HT-29 (cell line): ENCODE measurements around the gene PCDHGA5. TPM values are rescaled to one million over a fixed set of nuclear protein-coding genes. Genes with fewer than 3 reads are reported as not detected.
"Not testable (repeated sequence)": the region's sequence is repeated elsewhere in the genome, so short reads cannot be mapped to it uniquely, and the experiment has no call there.

Experiments
- DNase-seq: peaks from one replicate; pipeline ENCODE4 v3.0.0-alpha.2; 2015; ENCODE audit warnings: low spot score
- total RNA-seq: library from RNA; depleted of rRNA; stranded (reverse); fragments of >200 nt; shearing (Covaris generic); gene quantifications from 2 replicates; pipeline ENCODE4 v1.2.3, GENCODE V29; 2014

PCDHGA5 gene
- total RNA-seq, 1 experiment from 2014 or later = 0.13 TPM

GRCh38 chr5:141387557-141388311, 23.8 kb downstream of the PCDHGA5 start, which contains the start of gene PCDHGB4:
TSS of gene PCDHGB4 (plus strand) at chr5:141387698. CDS start at chr5:141387885, 187 bp downstream.
- not testable (repeated sequence) for DNase-seq

GRCh38 chr5:141388661-141389060, 24.7 kb downstream of the PCDHGA5 start:
- DNase-seq = no peak

DNA sequence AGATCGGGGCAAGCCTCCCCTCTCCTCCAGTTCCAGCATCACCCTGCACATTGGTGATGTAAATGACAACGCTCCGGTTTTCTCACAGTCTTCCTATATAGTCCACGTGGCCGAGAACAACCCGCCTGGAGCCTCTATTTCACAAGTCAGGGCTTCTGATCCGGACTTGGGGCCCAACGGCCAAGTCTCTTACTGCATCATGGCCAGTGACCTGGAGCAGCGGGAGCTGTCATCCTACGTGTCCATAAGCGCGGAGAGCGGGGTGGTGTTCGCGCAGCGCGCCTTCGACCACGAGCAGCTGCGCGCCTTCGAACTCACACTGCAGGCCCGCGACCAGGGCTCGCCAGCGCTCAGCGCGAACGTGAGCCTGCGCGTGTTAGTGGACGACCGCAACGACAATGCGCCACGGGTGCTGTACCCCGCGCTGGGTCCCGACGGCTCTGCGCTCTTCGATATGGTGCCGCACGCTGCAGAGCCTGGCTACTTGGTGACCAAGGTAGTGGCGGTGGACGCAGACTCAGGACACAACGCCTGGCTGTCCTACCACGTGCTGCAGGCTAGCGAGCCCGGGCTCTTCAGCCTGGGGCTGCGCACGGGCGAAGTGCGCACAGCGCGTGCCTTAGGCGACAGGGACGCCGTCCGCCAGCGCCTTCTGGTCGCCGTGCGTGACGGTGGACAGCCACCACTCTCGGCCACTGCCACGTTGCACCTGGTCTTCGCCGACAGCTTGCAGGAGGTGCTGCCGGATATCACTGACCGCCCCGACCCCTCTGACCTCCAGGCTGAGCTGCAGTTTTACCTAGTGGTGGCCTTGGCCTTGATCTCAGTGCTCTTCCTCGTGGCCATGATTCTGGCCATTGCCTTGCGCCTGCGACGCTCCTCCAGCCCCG, 25.4 kb downstream of the PCDHGA5 start:
- no peak for DNase-seq

DNA sequence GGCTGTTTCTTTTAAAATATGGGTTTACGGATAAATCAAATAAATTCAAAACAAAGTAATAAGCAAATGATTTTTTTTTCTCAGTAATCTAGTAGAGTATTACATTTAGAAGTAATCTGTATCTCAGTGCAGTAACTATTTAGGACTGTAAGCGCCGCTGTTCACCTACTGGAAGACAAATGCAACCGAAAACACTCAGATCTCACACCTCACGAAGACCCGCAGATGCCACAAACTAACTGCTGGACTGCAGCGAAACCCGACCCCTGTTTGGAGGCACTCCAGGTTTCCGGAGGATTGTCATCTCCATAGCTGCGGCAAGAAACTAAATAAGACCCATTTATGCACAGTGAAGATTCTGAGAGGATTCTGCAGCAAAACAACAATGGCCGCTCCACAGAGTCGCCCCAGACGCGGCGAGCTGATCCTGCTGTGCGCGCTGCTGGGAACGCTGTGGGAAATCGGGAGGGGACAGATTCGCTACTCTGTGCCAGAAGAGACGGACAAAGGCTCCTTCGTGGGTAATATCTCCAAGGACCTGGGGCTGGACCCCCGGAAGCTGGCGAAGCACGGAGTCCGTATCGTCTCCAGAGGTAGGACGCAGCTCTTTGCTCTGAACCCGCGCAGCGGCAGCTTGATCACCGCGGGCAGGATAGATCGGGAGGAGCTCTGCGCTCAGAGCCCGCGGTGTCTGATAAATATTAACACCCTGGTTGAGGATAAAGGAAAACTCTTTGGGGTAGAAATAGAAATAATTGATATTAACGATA, 28.7 kb downstream of the PCDHGA5 start, which contains the start of gene PCDHGA8:
PCDHGA8 (plus strand) TSS at position 205 of the 770 bp plus-strand sequence; CDS start at position 386, 181 bp downstream.
- DNase-seq = no peak

- no peak for DNase-seq
Observed at GRCh38 chr5:141393267-141393666, 29.3 kb downstream of the PCDHGA5 start.

- not testable (repeated sequence) for DNase-seq
Observed at GRCh38 chr5:141394401-141395187, 30.6 kb downstream of the PCDHGA5 start.

DNA sequence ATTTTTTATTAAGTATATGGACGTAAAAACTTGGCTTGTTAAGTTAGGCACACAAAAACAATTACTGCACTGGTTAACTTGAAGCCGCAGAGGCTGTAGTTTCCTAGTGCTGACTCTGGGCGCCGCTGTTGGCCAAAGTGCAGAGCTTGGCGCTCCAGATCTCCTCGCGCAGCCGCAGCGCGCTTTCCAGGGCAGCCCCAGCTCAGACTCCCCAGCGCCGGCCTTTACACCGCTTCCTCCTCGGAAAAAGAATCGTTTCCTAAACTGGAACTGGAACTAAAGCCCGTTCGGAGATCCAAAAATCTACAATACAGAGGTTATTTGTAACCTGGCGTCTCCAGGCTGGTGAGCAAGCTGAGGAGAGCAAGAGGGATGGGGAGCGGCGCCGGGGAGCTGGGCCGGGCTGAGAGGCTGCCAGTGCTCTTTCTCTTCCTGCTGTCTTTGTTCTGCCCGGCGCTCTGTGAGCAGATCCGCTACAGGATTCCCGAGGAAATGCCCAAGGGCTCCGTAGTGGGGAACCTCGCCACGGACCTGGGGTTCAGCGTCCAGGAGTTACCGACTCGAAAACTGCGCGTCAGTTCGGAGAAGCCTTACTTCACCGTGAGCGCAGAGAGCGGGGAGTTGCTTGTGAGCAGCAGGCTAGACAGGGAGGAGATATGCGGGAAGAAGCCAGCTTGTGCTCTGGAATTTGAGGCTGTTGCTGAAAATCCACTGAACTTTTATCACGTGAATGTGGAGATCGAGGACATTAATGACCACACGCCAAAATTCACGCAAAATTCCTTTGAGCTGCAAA, 34.0 kb downstream of the PCDHGA5 start, which contains the start of gene PCDHGB5:
PCDHGB5 (plus strand) TSS at position 192 of the 796 bp plus-strand sequence; CDS start at position 373, 181 bp downstream.
- not testable (repeated sequence) for DNase-seq

- DNase-seq = no peak
Observed at GRCh38 chr5:141398608-141399007, 34.6 kb downstream of the PCDHGA5 start.

GRCh38 chr5:141399555-141400258, 35.7 kb downstream of the PCDHGA5 start:
- DNase-seq = no peak

- peak; percentile 48 for DNase-seq
Observed at GRCh38 chr5:141402553-141403243, 38.7 kb downstream of the PCDHGA5 start, which contains the start of gene PCDHGA9. TSS of gene PCDHGA9 (plus strand) at chr5:141402778. CDS start at chr5:141402953, 175 bp downstream.

DNA sequence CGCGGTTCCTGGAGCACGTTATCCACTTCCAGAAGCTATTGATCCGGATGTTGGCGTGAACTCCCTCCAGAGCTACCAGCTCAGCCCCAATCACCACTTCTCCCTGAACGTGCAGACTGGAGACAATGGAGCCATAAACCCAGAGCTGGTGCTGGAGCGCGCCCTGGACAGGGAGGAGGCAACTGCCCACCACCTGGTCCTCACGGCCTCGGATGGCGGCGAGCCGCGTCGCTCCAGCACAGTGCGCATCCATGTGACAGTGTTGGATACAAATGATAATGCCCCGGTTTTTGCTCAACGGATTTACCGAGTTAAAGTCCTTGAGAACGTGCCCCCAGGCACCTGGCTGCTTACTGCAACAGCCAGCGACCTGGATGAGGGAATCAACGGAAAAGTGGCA, 39.4 kb downstream of the PCDHGA5 start:
- DNase-seq = no peak

DNA sequence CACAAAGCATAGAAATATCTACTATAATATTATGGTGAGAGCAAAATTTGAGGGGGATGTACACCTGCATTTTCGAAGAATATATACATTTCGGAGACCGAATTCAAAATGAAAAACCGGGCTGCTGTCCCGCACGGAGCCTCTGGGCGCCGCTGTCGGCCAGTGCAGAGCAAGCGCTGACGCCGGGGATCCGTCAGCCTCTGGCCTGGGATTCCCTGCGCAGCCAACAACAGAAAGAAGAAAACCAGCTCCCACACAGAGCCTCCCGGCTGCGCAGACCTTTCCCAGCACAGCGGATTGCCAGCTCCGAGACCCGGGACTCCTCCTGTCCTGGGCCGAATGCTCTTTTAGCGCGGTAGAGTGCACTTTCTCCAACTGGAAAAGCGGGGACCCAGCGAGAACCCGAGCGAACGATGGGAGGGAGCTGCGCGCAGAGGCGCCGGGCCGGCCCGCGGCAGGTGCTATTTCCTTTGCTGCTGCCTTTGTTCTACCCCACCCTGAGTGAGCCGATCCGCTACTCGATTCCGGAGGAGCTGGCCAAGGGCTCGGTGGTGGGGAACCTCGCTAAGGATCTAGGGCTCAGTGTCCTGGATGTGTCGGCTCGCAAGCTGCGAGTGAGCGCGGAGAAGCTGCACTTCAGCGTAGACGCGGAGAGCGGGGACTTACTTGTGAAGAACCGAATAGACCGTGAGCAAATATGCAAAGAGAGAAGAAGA, 44.0 kb downstream of the PCDHGA5 start, which contains the start of gene PCDHGB6:
PCDHGB6 (plus strand) TSS at position 232 of the 716 bp plus-strand sequence; CDS start at position 414, 182 bp downstream.
- not testable (repeated sequence) for DNase-seq

DNA sequence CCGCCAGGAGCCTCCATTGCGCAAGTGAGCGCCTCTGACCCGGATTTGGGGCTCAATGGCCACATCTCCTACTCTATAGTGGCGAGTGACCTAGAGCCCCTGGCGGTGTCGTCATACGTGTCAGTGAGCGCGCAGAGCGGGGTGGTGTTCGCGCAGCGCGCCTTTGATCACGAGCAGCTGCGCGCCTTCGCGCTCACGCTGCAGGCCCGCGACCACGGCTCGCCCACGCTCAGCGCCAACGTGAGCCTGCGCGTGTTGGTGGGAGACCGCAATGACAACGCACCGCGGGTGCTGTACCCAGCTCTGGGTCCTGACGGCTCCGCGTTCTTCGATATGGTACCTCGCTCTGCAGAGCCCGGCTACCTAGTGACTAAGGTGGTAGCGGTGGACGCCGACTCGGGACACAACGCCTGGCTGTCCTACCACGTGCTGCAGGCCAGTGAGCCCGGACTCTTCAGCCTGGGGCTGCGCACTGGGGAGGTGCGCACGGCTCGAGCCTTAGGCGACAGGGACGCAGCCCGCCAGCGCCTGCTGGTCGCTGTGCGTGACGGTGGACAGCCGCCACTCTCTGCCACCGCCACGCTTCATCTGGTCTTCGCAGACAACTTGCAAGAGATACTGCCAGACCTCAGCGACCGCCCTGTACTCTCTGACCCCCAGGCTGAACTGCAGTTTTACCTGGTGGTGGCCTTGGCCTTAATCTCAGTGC, 45.8 kb downstream of the PCDHGA5 start:
- no peak for DNase-seq

GRCh38 chr5:141411575-141411974, 47.6 kb downstream of the PCDHGA5 start:
- DNase-seq = no peak

GRCh38 chr5:141412854-141413539, 49.0 kb downstream of the PCDHGA5 start, which contains the start of gene PCDHGA10:
TSS of gene PCDHGA10 (plus strand) at chr5:141412987. CDS start at chr5:141413176, 189 bp downstream.
- DNase-seq = peak; percentile 72

DNA sequence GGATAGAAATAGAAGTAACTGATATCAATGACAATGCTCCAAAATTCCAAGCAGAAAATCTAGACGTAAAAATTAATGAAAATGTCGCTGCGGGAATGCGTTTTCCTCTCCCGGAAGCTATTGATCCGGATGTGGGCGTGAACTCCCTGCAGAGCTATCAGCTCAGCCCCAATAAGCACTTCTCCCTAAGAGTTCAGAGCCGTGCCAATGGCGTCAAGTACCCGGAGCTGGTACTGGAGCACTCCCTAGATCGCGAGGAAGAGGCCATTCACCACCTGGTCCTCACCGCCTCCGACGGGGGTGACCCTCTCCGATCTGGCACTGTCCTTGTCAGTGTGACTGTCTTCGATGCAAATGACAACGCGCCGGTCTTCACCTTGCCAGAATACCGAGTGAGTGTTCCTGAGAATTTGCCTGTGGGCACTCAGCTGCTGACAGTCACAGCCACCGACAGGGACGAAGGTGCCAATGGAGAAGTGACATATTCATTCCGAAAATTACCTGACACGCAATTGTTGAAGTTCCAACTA, 49.6 kb downstream of the PCDHGA5 start:
- no peak for DNase-seq
